HG03045 (cell line): Measurements from ENCODE around the gene CD82.

Source experiments
- ATAC-seq: cut with Tn5 transposase; IDR thresholded peaks from one replicate; pipeline ENCODE4 v1.9.1; 2021; ENCODE audit warnings: mild to moderate bottlenecking, moderate library complexity; ENCODE audit not compliant: unreplicated experiment

The CD82 gene

DNA sequence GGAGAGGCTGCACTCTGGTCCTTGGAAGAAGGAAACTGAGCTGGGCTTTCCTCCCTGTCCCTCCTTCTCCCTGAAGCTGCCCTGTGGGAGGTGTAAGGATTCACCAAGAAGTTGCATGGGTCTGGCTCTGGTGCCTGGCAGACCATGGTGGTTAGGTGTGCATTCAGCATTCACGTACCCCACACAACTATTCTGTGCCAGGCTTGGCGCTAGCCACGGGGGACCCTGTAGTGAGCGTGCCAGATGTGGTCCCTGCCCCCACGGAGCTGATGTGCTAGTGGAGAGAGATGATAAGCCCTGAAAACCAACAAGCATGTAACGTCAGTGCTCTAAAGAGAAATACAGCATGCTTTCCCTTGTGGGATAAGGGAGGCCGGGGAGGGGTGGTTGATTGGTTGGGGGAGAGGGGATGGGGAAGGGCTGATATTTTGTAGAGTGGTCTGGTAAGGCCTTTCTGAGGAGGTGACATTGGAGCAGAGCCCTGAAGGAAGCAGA, 48.9 kb downstream of the CD82 start:
- ATAC-seq: no peak

DNA sequence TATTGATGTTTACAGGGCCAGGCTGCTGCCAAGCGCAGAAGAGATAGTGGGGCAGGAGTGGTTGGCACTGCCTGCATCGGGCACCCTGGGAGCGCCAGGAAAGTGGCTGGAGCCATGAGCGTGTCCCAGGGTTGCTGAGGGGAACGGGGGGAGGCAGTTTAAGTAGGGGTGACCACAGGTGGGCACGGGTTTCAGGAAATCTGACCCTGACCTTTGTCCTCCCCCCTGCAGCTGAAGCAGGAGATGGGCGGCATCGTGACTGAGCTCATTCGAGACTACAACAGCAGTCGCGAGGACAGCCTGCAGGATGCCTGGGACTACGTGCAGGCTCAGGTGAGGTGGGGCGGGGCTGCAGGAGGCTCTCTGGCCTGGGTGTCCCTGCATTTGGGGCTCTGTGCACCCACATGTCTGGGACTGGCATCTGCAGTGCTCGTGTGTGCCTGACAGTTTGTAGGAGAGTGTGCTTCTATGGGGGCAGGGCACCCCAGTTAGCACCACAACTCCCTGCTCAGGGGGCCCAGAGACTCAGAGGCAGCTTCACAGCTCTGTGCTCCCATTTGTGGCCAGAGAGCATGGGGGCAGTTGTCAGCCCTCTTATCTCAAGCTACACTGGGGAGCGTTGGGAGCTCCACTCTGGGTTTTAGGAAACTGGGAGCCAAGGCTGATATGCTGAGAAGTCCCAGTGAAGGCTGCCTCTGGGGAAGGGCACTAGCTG, 49.7 kb downstream of the CD82 start:
- ATAC-seq: no peak

DNA sequence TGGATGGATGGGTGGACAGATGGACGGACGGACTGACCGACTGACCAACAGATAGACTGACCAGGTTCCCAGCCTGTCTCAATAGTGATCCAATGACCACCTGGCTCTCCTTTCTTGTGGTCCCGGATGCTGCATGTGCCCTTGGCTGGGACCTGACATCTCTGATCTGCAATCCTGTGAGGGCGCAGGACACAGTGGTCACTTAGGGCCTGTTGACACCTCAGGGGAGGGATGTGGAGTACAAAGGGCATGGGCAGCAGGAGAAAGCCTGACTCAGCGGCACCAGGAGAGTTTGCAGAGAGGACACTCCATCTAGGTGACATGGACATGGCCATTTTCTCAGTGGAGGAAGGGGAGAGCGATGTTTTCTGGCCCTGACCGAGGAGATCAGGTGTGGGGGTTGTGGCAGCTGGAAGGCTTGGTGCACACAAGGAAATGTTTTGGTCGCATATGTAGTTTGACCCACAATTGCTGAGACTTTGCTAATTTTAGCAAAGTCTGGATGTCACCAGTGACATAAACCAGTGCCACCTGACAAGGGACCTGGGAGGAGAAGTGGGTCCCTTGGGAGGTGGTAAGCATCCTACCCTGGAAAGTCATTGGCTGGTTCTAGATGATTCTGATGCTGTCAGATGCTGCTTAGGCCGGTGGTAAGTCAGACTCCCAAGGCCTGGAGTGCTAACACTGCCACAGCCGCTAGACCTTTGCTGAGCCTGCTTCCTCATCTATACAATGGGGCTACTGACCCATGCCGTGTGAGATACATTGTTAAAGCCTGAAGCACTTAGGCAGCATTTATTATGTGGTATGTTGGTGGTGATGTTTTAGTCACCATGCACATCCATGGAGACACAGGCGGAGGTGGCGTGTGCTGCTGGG, 50.7 kb downstream of the CD82 start:
- ATAC-seq: no peak

DNA sequence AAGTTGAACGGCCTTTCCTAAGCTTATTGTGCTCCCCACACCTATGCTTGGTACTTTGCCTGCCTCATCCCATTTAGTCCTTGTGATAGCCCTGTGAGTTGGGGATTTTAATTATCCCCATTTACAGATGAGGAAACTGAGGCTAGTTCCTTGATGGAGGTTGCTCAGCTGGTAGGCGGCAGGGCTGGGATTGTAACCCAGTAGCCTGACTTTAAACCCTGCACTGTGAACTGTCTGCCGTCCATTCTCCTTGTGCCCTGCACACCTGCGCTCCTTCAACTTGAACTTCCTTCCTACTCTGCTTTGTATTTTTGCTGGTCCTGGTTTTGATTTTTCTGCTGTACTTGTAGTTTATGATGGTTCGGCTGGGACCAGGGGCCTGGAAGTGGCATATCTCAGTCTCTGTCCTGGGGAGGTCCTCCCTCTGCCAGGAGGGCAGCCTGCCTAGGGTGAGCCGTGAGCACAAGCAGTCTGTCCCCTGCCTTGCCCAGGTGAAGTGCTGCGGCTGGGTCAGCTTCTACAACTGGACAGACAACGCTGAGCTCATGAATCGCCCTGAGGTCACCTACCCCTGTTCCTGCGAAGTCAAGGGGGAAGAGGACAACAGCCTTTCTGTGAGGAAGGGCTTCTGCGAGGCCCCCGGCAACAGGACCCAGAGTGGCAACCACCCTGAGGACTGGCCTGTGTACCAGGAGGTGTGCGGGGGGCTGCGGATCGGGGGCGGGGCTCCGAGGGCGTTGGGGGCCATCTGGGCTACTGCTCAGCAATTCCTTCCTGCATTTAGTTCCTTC, 52.4 kb downstream of the CD82 start:
- no peak for ATAC-seq

DNA sequence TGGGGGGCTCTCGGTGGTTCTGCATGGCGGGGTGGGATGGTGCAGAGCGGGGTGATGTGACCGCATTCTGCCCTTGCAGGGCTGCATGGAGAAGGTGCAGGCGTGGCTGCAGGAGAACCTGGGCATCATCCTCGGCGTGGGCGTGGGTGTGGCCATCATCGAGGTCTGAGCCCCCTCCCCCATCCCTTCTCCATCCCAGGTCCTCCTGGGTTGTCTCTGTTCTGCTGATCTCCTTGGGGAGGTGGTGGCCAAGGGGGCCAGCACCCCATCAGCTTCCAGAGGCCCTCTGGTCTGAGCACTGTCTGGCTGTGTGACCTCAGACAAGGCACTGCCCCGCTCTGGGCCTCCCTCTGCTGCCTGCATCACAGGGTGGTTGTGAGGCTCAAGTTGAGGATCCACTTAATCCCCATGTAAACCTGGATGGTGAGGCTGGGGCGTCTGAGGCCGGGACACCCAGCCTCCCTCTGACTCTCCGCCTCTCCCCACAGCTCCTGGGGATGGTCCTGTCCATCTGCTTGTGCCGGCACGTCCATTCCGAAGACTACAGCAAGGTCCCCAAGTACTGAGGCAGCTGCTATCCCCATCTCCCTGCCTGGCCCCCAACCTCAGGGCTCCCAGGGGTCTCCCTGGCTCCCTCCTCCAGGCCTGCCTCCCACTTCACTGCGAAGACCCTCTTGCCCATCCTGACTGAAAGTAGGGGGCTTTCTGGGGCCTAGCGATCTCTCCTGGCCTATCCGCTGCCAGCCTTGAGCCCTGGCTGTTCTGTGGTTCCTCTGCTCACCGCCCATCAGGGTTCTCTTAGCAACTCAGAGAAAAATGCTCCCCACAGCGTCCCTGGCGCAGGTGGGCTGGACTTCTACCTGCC, 53.3 kb downstream of the CD82 start:
- no peak for ATAC-seq

DNA sequence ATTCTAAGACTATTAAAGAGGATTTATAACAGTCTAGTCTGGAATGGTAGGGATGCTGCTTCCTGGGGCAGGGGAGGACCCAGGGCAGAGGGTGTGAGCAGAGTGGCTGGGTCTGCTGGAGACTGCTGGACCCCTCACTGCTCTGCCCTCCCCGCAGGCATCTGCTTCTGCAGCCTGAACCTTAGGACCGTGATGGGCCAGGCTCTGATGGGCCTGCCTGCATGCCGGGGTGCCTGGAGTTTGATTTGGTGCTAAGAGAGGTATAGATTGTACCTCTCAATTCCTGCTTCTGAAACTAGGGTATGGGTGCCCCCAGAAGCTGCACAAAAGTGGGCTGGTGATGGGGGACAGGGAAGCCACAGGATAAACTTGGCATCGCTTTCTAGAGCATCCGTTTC, 54.9 kb downstream of the CD82 start:
- no peak for ATAC-seq

DNA sequence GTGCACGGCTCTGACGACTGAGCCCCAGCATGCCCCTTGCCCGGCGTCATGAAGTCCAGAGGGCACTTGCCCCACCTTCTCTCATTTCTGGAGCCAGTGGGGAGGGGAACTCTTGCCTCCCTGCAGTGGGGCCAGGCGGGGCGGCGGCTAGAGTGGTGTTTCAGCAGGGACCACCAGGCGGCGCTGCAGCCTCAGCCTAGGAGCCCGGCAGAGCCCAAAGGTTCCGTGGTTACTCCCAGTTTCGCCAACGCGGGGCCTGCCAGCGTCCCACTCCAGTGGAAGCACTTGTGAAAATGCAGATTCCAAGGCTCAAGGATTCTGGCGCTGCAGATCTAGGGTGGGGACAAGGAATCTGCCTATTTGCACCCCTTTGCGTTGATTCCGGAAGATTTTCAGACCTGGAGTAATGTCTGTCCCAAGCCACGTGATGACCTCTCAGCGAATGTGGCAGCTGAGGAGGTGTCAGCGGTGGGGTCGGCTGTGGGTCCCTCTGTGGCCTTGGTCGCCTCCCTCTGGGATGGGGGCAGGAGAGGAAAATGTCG, 55.7 kb downstream of the CD82 start:
- ATAC-seq: no peak

DNA sequence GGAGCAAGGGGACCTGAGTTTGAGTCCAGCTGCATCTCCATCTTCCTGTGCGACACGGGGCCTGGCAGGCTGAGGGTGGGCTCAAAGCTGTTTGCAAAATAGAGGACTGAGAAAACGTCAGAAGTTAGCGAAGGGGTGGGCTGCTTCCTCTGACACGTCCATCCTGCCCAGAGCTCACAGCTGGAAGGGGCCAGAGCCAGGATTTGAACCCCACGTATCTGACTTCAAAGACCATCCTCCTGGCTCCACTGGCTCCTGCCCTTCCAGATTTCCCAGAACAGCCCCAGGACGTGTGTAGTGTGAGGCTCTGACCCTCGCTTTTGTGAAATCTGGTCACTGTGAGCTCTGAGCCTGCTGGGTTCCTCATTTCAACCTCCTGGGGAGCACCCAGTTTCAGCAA, 56.3 kb downstream of the CD82 start:
- ATAC-seq: no peak

DNA sequence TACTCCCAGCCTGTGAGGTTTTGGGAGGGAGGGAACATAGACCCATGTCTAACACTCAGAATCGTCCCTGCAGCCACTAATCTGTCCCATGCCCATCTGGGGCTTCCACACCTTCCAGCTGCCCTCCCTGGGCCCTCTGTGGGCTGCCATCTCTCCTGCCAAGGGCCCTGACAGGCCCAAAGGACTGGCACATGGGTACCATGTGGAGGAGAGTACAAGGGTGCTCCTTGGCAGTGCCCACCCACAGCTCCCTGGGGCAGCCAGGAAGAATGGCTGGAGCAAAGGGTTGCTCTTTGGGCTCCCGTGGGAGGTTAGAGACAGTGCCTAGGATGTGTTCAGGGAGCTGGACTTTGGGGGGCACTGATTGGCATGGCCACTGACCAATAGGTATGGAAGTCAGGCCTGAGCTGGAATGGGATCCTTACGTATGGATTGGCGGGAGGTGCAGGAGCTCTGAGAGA, 56.8 kb downstream of the CD82 start:
- ATAC-seq: no peak

DNA sequence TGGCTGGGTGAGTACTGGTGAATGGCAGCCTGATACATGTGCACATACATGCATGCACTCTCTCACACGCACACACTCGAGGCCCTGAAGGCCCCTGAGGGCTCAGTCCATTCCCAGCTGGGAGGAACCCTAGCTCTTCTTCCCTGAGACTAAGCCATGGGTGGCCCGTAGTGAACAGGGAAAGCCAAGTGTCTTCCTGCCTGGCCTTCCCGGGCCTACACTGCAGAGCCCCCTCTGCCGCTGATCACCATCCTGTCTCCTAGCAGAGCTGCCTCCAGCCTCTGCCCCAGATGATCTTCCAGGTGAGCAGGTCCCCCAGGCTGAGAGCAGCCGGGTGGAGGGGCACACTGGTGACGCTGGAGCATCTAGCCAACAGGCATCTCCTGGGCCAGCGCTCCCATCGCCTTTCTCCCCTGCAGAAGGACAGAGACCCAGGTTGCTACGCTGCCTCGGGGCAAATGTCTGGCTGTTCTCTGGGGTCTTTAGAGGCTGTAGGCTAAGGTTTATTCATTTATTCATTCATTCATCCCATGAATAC, 57.3 kb downstream of the CD82 start:
- ATAC-seq: no peak

DNA sequence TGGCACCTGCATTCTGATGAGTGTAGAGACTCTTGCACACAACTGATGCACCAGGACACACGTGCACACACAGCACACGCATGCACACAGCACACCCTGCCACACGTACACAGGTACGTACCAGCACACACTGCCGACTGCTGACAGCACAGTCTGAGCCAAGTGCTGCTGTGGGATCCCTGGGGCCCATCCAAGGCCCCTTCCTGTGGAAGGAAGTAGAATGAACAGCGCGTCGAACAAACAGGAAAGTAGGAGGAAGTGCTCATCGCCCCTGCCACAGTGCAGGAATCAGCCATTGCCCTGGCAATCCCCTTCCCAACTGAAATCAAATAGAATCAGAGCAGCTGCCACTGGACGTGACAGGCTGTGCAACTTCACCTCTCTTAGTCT, 57.9 kb downstream of the CD82 start:
- no peak for ATAC-seq

DNA sequence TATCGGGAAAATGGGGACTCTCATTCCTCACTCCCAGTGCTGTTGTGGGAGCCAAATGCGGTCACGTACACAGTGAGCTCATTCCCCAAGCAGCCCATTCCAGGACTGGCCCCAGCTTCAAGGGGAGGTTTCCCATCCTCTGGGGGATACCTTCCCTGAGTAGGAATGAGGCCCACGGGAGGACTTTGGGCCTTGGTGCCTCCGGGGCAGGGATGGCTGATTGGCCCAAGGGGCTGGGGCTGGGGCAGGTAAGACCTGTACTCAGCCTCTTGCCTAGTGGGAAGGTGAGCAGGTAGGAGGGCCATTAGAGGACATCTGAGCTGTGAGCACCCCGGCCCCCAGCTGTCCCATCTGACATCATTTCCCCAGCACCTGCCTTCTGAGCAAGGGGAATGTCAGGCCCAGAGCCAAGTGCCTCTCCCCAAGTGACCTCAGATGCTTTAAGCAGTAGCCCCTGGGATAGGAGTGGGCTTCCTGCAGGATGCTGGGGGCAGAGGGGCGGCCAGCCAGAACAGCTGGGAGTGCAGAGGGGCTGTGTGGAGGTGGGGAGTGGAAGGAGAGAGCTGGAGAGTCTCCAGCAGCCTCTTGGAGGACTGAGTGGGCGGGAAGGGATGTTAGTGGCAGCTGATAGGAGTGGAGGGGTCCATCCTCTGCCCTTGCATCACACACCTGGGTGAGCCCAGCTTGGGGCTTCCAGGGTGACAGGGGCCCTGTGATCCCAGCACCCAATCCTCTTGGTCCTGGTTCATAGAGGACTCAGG, 58.4 kb downstream of the CD82 start:
- no peak for ATAC-seq

DNA sequence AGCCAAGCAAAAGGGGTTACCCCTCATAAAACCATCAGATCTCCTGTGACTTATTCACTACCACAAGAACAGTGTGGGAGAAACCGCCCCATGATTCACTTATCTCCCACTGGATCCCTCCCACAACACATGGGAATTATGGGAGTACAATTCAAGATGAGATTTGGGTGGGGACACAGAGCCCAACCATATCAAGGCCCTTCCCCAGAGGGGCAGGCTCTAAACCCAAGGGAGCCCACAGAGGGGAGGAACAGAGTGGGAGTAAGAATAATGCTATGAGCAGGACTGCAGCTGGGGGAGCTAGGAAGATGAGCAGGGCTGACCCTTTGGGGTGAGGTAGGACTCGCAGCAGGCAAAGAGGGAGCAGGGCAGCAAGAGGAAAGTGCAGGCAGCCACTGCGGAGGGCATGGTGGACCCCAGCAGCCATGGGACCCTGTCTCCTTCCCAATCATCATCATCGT, 59.3 kb downstream of the CD82 start:
- ATAC-seq: no peak

DNA sequence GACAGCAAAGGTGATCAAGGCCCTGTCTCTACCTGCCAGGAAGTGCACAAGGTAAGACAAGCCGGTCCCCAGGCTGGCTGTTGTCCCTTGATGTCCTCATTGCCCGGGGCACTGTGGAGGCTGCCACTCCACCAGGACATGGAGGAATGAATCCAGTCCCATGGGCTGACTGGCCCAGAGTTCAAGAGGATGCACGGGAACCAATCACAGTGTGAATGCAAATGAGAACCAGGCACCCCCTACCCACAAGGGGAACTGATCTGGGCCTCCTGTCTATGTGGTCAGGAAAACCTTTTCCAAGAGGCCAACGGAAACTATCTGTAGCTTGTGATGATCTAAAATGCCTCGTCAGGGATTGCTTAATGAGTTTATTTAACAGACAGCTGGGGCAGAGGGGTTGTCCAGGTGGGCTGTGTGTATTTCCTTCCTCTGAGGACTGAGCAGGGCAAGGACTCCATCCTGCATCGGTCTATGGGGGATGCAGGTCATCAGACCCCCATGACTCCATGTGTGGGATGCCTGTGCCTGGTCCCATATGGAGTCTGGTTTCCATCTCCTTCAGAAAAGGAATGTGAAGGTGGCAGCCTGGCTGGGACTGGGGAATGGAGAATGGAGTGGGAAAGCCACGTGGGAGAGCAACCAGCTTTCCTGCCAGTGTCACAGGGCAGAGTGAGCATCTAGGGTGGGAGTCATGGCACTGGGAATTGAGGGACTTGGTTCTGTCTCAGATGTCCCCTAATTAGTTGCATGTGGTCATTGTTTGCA, 60.5 kb downstream of the CD82 start:
- ATAC-seq: no peak

DNA sequence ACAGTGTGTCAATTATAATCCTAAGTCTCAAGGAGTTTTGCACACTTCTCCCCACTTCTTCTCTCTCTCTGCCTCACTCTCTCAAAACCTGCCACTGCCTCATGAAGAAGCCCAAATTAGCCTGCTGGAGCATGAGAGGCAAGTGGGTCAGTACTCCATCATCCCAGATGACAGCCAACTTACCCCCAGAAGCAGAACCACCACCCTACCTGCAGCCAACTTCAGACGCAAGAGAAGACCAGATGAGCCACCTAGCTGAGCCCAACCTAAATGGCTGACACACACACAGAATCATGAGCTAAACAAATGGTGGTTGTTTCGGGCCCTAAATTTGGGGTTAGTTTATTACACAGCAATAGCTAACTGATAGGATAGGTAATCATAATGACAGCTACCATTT, 61.2 kb downstream of the CD82 start:
- ATAC-seq: no peak

DNA sequence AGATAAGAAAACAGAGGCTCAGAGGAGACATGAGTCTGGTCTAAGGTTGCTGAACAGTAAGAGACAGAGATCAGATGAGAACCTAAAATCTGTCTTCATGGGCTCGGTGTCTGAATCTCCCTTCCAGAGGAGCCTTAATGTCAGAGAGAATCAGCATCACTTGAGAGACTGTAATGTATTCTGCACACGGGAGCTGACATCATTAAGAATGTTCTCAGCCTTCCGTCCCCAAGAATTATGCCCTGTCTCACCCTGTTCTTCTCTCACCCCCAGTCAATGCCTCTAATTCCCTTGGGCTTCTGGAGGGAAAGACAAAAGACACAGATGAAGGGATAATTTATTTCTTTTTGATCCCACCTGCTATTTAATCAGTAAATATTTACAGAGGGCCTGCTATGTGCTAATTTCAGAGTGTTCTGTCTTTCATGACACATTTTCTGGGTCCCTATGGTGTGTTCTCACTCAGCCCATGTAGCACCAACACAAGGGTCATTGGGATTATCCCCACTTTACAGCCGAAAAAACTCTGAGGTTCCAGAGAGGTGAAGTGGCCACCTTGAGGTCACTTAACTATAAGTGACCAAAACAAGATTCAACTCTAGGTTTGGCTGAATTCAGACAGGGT, 61.8 kb downstream of the CD82 start:
- no peak for ATAC-seq

DNA sequence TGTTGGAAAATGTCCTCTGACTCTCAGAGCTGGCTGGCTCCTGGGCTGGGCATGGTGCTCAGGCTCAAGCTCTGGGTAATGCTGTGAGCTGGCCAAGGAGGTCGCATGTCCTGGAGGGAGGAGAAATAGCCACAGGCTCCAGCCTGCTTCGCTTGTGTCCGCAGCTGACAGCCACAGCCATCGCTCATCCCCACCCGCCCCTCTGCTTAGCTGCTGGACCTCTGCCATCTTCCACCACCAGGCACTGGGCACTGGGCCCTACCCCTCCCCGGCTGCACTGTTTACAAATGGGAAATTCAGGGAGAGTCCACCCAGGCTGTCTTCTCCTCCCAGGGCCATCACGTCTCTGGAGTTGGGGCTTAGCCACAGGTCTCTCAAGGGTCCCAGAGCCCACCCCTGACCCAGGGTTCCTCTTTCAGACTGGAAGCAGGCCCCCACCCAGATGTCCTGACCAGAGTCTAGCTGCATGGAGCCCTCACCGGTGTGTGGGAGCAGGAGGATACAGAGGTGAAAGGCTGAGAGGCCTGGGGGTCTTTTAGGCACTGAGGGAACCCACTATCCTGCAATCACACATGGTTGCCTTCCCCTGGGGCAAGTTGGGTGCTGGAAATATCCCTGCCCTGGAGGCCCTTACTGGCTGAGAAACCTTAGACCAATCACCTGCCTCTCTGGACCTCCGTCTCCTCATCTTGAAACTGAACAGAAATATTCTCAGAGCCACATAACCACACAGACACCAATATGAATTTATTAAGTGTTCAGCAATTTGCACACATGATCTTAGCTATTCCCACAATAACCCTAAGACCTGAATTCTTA, 62.7 kb downstream of the CD82 start:
- peak; percentile 41 for ATAC-seq
